AG10803 (cell line): Measurements from ENCODE around the gene GIPC1.

ENCODE experiments used
- DNase-seq: peaks from one replicate; pipeline ENCODE4 v3.0.0; 2010; ENCODE audit warnings: low read depth
- H3K4me3 ChIP-seq: 2 replicates; pipeline ENCODE4 v1.5.1; 2011; ENCODE audit warnings: mild to moderate bottlenecking, low read length, control low read depth
- TF ChIP-seq, protein P1 (sequence below): conservative IDR thresholded peaks from 2 replicates; pipeline ENCODE4 v1.5.1; 2011; ENCODE audit warnings: mild to moderate bottlenecking, low read length, control low read depth, inconsistent platforms

GIPC1 gene

DNA sequence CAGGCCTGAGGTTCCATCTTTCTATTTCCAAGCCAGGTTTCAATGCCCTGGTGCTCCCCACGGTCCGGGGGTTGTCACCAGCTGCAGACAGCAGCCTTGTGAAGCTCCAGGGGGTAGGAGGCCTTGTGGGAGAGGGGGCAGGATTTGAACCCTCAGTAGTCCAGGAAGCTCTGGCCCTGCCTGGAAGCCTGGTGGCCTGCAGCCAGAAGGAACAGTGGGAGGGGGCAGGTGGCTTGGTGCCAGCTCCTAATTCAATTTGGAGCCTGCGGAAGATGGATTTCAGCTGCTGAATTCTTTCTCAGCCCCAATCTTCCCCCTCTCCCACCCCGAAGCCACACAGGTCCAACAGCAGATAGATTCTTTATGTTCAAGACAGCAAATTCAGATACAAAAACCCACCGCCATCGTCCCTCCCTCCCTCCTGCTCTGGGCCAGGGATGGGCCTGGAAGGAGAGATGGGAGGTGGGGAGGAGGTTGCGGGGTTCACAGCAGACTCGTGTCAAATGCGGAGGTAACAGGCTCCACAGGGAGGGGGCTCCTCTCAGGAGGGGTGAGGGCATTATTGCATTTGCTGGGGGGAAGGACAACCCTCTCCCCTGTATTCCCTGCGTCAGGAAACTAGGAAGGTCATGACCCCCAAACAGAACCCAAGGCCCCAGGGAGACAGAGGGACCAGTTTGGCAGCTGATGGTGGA, 18.4 kb downstream of the GIPC1 start:
- no peak for DNase-seq
- H3K4me3 ChIP-seq, result no peak overlapping the region
- TF ChIP-seq, protein P1, sequence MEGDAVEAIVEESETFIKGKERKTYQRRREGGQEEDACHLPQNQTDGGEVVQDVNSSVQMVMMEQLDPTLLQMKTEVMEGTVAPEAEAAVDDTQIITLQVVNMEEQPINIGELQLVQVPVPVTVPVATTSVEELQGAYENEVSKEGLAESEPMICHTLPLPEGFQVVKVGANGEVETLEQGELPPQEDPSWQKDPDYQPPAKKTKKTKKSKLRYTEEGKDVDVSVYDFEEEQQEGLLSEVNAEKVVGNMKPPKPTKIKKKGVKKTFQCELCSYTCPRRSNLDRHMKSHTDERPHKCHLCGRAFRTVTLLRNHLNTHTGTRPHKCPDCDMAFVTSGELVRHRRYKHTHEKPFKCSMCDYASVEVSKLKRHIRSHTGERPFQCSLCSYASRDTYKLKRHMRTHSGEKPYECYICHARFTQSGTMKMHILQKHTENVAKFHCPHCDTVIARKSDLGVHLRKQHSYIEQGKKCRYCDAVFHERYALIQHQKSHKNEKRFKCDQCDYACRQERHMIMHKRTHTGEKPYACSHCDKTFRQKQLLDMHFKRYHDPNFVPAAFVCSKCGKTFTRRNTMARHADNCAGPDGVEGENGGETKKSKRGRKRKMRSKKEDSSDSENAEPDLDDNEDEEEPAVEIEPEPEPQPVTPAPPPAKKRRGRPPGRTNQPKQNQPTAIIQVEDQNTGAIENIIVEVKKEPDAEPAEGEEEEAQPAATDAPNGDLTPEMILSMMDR, result no peak

DNA sequence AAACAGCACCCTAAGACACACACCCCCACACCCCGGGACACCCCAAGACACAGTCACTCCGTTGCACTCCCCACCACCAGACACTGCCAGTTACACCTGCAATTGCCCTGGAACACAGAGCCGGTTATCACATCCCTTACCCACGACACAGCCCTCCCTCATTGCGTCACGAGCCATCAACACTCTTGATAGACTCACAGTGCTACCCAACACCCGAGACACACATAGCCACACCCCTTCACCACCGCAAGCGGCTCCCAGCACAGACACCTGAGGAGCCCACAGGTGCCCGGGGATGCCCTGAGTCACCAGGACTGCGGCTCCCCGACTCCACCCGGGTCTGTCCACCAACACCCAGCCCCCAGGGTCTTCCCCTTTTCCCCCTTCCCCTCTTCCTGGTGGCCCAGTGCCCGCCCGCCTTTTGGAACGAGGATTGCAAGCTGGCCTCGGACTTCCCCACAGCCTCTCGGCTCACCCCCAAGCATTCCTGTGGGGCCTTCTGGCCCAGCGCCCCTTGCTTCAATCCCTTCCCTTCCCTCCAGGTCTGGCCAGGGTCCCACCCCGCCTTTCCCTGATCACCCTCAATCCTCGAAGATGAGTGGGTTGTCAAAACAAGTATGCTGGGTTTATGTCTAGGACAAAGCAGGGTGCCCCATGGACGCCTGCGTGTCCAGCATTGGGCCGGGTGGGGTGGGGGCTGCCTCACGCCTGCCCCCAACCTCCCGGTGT, 19.1 kb downstream of the GIPC1 start:
- H3K4me3 ChIP-seq, result no peak overlapping the region
- TF ChIP-seq, protein P1, result no peak
- peak; percentile 78 for DNase-seq

DNA sequence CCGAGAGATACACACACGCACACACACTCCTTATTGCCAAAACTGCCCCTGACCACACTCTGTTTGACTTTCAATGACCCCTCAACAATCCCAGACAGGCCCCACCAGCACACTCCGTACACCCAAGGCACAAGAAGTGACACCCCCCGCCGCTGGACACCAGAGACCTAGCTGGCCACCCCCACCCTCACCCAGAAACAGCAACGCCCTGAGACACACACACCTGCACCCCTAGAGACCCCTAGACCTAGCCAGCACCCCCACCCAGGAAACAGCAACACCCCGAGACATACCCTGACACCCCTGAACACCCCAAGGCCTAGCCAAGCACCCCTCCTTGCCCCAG, 19.6 kb downstream of the GIPC1 start:
- TF ChIP-seq, protein P1, result no peak
- H3K4me3 ChIP-seq, result no peak overlapping the region
- no peak for DNase-seq

DNA sequence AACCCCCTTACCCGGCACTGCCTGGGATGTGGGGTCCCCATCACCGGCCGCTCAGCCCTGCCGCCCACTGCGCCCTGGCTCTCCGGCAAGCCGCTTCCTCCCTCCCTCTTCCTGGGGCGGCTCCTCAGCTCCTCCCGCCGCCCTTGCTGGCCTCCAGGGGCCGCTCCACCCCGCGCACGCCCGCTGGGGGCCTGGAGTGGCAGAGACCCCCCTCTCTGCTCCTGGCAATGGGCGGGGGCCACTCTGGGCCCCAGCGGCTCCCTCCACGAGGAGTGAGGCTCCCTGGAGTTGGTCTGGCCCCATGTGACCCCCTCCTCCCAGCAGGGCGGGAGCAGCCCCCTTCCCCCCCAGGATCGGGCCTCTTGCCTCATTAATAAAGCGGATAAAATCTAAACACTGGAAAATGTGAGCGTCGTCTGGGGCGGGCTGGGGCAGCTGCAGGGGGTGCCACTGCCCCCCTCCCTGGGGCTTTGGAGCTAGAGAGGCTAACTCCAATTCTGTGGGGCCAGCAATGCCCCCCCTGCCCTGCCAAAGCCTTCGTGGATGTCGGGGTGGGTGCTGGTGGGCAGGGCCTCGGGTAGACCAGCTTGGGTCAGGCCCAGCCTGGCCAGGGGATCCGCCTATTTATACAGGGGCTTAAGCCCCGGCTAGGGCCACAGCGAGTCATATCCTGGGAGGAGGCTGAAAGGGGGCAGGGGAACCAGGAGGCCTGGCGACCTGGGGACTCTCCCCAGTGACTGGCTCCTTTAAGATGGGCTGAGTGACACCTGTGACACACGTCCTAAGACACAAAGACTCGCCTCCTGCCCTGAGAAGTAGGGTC, 20.5 kb downstream of the GIPC1 start, which contains the start of gene PTGER1:
Gene PTGER1, minus strand, starts transcription at position 104 of the 823 bp plus-strand sequence. CDS start 1,034 bp downstream, outside the sequence.
- no peak for DNase-seq
- TF ChIP-seq, protein P1, result peak; percentile 41
- peak within 1 kb of the TSS; percentile 16; the same call in 1 of the 2 replicates for H3K4me3 ChIP-seq

DNA sequence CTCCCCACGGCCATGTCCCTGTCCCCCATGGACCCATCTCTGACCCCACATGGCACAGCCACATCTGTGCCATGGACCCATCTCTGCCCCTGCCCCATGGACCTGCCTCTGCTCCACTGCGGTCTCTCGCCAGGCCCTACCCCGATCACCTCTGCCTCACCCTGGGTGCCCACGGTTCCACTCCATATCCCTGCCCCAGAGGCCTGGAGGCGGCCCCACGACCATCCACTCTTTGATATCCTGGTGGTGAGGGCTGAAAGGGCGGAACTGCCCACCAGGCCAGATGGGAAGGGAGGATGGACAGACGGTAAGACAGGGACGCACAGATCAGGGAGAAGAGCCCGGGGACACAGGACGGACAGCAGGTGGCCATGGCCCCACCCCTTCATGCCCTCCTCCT, 21.1 kb downstream of the GIPC1 start:
- no peak for DNase-seq
- TF ChIP-seq, protein P1, result no peak
- peak overlapping the region; percentile 16; the same call in 1 of the 2 replicates for H3K4me3 ChIP-seq

DNA sequence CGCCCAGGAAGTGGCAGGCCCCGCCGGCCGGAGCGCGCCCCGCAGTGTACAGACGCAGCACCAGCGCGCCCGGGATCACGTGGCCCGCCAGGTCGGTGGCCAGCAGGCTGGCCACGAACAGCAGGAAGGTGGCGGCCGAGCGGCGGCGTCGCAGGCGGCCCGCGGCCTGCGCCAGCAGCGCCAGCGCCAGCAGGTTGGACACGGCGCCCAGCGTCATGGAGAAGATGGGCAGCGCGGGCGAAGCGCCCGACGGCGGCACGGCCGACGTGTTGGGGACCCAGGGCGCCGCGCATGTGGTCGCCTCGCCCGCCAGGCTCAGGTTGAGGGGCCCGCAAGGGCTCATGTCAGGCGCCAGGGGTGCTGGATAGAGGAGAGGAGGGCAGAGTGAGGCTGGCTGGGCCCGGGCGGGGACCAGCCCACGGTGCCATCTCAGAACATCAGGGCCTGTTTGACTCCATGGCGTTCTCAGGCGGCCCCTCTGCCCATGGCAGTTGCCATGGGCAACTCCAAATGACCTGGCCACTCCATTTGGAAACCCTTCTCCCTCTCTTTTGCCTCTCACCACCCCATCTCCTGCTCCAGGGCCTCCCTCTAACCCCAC, 21.8 kb downstream of the GIPC1 start:
- no peak for DNase-seq
- TF ChIP-seq, protein P1, result no peak
- H3K4me3 ChIP-seq, result no peak overlapping the region
